HuH-7 (cell line): ENCODE results near the gene TRAF2.
"Not testable (repeated sequence)": the region's sequence is repeated elsewhere in the genome, so short reads cannot be mapped to it uniquely, and the experiment has no call there.

ENCODE experiments used
- DNase-seq: peaks from one replicate; pipeline ENCODE4 v3.0.0; 2011; ENCODE audit warnings: low spot score

The TRAF2 gene

GRCh38 chr9:136857581-136858412, 28.5 kb upstream of the TRAF2 start:
- DNase-seq = no peak

- DNase-seq = no peak
These were observed 27.9 kb upstream of the TRAF2 start for GRCh38 chr9:136858452-136858843.

GRCh38 chr9:136858844-136859757, 27.2 kb upstream of the TRAF2 start:
- no peak for DNase-seq

- DNase-seq = no peak
These were observed 25.8 kb upstream of the TRAF2 start for GRCh38 chr9:136860529-136860928.

- no peak for DNase-seq
These were observed 25.1 kb upstream of the TRAF2 start for GRCh38 chr9:136860933-136861873.

GRCh38 chr9:136861874-136862457, 24.4 kb upstream of the TRAF2 start:
- DNase-seq = no peak

- no peak for DNase-seq
These were observed 23.3 kb upstream of the TRAF2 start for GRCh38 chr9:136862849-136863622.

GRCh38 chr9:136863623-136864273, 22.6 kb upstream of the TRAF2 start:
- no peak for DNase-seq

GRCh38 chr9:136865041-136865767, 21.1 kb upstream of the TRAF2 start:
- DNase-seq = no peak

GRCh38 chr9:136865768-136866103, 20.6 kb upstream of the TRAF2 start:
- no peak for DNase-seq

GRCh38 chr9:136866898-136867421, 19.4 kb upstream of the TRAF2 start:
- DNase-seq = not testable (repeated sequence)

GRCh38 chr9:136867480-136867879, 18.8 kb upstream of the TRAF2 start:
- DNase-seq = no peak

- DNase-seq = no peak
These were observed 18.4 kb upstream of the TRAF2 start for GRCh38 chr9:136867917-136868316.

- DNase-seq = no peak
These were observed 17.7 kb upstream of the TRAF2 start for GRCh38 chr9:136868644-136869043.

- DNase-seq = not testable (repeated sequence)
These were observed 16.7 kb upstream of the TRAF2 start for GRCh38 chr9:136869611-136870010.

GRCh38 chr9:136875155-136875554, 11.2 kb upstream of the TRAF2 start:
- no peak for DNase-seq

GRCh38 chr9:136876476-136876875, 9.8 kb upstream of the TRAF2 start:
- DNase-seq = no peak

GRCh38 chr9:136880651-136881050, 5.7 kb upstream of the TRAF2 start:
- DNase-seq = no peak

- no peak for DNase-seq
These were observed 4.6 kb upstream of the TRAF2 start for GRCh38 chr9:136881691-136882108.
